Astrocyte of the spinal cord (primary cell): Measurements from ENCODE around the gene SINHCAF.

Experiments used
- DNase-seq: peaks from one replicate; pipeline ENCODE4 v3.0.0; 2011; ENCODE audit warnings: low read depth, low spot score
- H3K4me3 ChIP-seq: 2 replicates; pipeline ENCODE4 v1.5.1; 2011; ENCODE audit warnings: low read depth, mild to moderate bottlenecking, low read length, moderate library complexity
- in situ Hi-C: cut with HindIII; loops from 2 replicates; pipeline ENCODE4 v1.10.0; 2017; ENCODE audit warnings: low sequenced_read_pairs
- TF ChIP-seq, protein P1 (sequence below): IDR thresholded peaks from 2 replicates; pipeline ENCODE4 v1.5.1; 2012; ENCODE audit warnings: low read depth, mild to moderate bottlenecking, low read length, inconsistent platforms

The SINHCAF gene

DNA sequence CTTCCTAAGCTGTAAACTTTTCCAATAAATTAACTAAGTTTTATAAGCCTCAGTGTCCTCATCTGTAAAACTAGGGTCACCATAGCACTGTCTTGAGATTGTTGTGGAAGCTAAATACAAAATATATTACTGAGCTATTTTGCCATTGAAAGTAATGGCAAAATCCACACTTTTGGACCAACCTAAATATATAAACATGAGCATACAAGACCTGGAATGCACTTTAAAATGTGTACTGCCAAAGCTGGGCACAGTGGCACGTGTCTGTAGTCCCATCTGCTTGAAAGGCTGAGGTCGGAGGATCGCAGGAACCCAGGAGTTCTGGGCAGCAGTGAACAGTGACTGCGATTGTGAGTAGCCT is 29.8 kb upstream of the SINHCAF start:
- DNase-seq = no peak
- TF ChIP-seq, protein P1, sequence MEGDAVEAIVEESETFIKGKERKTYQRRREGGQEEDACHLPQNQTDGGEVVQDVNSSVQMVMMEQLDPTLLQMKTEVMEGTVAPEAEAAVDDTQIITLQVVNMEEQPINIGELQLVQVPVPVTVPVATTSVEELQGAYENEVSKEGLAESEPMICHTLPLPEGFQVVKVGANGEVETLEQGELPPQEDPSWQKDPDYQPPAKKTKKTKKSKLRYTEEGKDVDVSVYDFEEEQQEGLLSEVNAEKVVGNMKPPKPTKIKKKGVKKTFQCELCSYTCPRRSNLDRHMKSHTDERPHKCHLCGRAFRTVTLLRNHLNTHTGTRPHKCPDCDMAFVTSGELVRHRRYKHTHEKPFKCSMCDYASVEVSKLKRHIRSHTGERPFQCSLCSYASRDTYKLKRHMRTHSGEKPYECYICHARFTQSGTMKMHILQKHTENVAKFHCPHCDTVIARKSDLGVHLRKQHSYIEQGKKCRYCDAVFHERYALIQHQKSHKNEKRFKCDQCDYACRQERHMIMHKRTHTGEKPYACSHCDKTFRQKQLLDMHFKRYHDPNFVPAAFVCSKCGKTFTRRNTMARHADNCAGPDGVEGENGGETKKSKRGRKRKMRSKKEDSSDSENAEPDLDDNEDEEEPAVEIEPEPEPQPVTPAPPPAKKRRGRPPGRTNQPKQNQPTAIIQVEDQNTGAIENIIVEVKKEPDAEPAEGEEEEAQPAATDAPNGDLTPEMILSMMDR = no peak
- in situ Hi-C loops = no loop called here
- no peak overlapping the region for H3K4me3 ChIP-seq

DNA sequence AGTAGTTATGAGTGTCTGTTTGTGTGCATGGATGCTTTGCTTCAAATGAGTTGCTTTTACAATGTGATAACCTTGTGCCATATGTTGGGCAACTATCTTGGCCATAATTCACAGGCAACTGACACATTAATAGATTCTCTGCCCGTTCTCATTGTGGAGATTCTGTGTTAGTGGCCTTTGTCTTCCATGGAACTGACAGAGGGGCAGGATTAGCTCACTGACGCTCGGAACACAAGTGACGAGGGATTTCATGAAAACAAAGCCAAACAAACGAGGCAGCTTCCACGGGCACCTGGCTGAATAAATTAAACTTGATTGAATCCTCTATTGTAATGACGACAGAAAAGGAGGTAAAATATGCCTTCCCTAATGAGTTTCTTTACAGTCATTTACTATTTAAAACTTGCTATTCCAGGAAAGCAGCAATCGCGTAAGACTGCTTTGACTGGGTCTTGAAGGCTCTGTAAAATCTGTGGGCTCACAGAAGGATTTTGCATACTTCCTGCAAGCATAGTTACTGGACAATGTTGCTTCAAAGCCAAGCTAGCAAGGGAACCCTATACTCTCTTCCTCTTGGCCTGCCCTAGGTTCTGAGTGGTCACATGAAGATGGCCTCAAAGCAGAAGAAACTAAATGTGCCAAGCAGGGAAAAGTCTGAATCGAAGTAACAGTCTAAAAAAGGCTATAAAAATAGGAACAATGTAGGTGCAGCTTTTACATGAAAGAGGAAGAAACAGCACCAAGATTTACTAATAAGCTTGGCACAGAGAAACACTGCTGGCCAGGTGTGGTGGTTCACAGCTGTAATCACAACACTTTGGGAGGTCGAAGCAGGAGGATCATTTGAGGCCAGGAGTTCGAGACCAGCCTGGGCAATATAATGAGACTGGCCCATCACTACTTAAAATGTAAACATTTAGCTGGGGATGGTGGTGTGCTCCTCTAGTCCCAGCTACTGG is 28.1 kb upstream of the SINHCAF start:
- in situ Hi-C loops = no loop called here
- DNase-seq = peak; percentile 6
- TF ChIP-seq, protein P1 = no peak
- no peak overlapping the region for H3K4me3 ChIP-seq

- no peak overlapping the region for H3K4me3 ChIP-seq
- TF ChIP-seq, protein P1 = no peak
- DNase-seq = no peak
- in situ Hi-C loops = no loop called here
These were observed 20.3 kb upstream of the SINHCAF start for GRCh38 chr12:31346267-31346666.

DNA sequence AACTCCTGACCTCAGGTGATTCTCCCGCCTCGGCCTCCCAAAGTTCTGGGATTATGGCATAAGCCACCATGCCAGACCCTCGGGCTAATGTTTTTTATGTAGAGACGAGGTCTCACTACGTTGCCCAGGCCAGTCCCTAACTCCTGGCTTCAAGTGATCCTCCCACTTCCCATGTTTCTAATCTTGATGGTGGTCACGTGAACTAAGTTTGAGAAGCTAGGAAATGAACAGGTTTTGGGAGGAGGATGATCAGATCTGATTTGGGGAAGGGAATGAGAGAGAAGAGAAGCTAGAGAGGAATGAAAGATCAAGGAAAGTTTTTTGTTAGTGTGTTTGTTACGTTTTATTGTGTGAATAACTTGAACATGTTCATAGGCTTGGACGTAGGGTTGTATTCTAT is 17.2 kb upstream of the SINHCAF start:
- no peak overlapping the region for H3K4me3 ChIP-seq
- no peak for DNase-seq
- TF ChIP-seq, protein P1 = no peak
- in situ Hi-C loops = no loop called here

DNA sequence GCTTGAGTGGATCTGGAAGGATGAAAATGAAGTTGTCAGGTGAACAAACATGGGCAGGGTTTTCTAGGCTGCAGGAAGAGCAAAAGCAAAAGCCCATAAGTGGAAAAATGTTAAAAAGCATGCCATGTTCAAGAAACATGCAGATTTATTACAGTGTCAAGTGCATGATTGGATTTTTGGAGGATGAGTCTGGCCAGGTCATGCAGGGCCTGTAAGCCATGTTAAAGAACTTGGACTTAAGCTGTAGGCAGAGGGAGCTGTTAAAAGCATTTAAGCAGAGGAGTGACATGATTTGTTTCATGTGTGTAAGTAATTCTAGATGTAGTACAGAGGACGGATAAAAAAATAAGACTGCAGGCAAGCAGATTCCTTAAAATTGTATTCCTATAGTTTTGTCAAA is 16.3 kb upstream of the SINHCAF start:
- DNase-seq = no peak
- in situ Hi-C loops = no loop called here
- H3K4me3 ChIP-seq = no peak overlapping the region
- TF ChIP-seq, protein P1 = no peak

DNA sequence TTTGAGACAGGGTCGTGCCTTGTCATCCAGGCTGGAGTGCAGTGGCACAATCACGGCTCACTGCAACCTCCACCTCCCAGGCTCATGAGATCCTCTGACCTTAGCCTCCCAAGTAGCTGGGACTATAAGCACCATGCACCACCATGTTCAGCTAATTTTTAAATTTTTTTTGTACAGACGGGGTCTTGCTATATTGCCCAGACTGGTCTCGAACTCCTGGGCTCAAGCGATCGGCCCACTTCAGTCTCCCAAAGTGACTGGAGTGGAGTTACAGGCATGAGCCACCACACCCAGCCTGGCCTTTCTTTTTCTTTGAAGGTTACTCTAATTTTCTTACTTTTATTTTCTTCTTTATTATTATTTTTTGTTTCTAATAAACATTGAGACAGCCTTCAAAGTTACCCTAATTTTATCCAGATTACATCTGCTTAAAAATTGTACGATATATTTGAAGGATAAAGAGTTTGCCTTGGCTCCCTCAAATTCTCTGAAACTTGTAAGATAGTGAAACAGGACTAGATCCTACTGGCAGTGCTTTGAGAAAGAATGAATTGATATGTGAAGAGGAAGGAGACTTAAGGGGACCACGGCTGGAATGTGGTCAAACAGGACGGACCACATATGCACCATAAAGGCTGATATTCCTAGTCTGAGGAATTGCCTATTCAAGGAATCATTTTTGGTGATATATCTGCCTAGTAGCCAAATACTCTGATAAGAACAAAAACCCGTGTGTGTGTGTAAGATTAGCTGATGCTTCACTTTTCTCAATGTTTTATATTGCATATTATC is 14.1 kb upstream of the SINHCAF start:
- DNase-seq = no peak
- H3K4me3 ChIP-seq = no peak overlapping the region
- TF ChIP-seq, protein P1 = no peak
- in situ Hi-C loops = no loop called here
